ENCODE measurements around the gene BCKDHA. TPM values are rescaled to one million over a fixed set of nuclear protein-coding genes. Genes with fewer than 3 reads are reported as not detected.

BCKDHA gene
- polyA plus RNA-seq, 1 donor (not counting 4 experiments of a cell fraction or from before 2014, with no cell fraction given): 7.5 TPM

- Histone ChIP-seq H3K9me1 (ENCODE audit: control insufficient read depth, extremely low read depth, insufficient read depth, low read length) (no peaks in the 10 kb centered on the region), H3K79me2 (ENCODE audit: control insufficient read depth, insufficient read depth, low read length) (peaks cover 1% of the 10 kb centered on the region), H3K4me1 (ENCODE audit: control insufficient read depth, extremely low read depth, insufficient read depth, low read length) (peaks cover 17% of the 10 kb centered on the region), H3K4me3 (ENCODE audit: control insufficient read depth in 2 of 3, extremely low read depth in 1 of 3, insufficient read depth in 2 of 3, low read depth in 1 of 3, low read length in 3 of 3) (no peak overlapping the region), H3K36me3 (ENCODE audit: control insufficient read depth in 2 of 2, extremely low read depth in 1 of 2, insufficient read depth in 2 of 2, low read length in 2 of 2) (peaks cover 13 to 14% of the 10 kb centered on the region in 2 experiments), H4K20me1 (ENCODE audit: control insufficient read depth, extremely low read depth, insufficient read depth, low read length) (no peaks in the 10 kb centered on the region), H3K9ac (ENCODE audit: control insufficient read depth, extremely low read depth, insufficient read depth, low read length) (no peak overlapping the region), H3K27me3 (ENCODE audit: control insufficient read depth, extremely low read depth, insufficient read depth, low read length) (no peaks in the 10 kb centered on the region), H3K9me3 (ENCODE audit: control insufficient read depth, low read depth, low read length) (no peaks in the 10 kb centered on the region), H2AFZ (ENCODE audit: control insufficient read depth, low read length) (no peak overlapping the region), H3K4me2 (ENCODE audit: control insufficient read depth, extremely low read depth, insufficient read depth, low read depth, low read length) (no peak overlapping the region), H3K27ac (ENCODE audit: control insufficient read depth, insufficient read depth, low read length) (no peak overlapping the region)
- DNase-seq (ENCODE audit: low read depth, low spot score): no peak
- dilution Hi-C loops (cut with MboI; ENCODE audit: extremely low pct_ligation_motif_present, low sequenced_read_pairs): no loop called here
- FAIRE-seq: no peak
- TF ChIP-seq EZH2 (IDR thresholded peaks at IDR 0.05; ENCODE audit: low read length): no peak
- TF ChIP-seq CTCF (optimal IDR thresholded peaks at IDR 0.05 in 1 of 3, IDR thresholded peaks at IDR 0.05 in 1 of 3, conservative IDR thresholded peaks at IDR 0.05 in 1 of 3; ENCODE audit: extremely low read depth in 1 of 3, insufficient read depth in 2 of 3, low read length in 3 of 3): no peak
These were observed 26.9 kb downstream of the BCKDHA start for GRCh38 chr19:41424335-41425173.

- no peaks in the 10 kb centered on the region for H3K9me1 ChIP-seq (ENCODE audit: control insufficient read depth, extremely low read depth, insufficient read depth, low read length)
- H3K4me1 ChIP-seq (ENCODE audit: control insufficient read depth, extremely low read depth, insufficient read depth, low read length): peaks cover 17% of the 10 kb centered on the region
- H4K20me1 ChIP-seq (ENCODE audit: control insufficient read depth, extremely low read depth, insufficient read depth, low read length): no peaks in the 10 kb centered on the region
- H2AFZ ChIP-seq (ENCODE audit: control insufficient read depth, low read length): no peak overlapping the region
- DNase-seq (ENCODE audit: low read depth, low spot score): no peak
- peaks cover 1% of the 10 kb centered on the region for H3K79me2 ChIP-seq (ENCODE audit: control insufficient read depth, insufficient read depth, low read length)
- H3K27ac ChIP-seq (ENCODE audit: control insufficient read depth, insufficient read depth, low read length): no peak overlapping the region
- H3K9ac ChIP-seq (ENCODE audit: control insufficient read depth, extremely low read depth, insufficient read depth, low read length): no peak overlapping the region
- H3K9me3 ChIP-seq (ENCODE audit: control insufficient read depth, low read depth, low read length): no peaks in the 10 kb centered on the region
- dilution Hi-C loops (cut with MboI; ENCODE audit: extremely low pct_ligation_motif_present, low sequenced_read_pairs): no loop called here
- TF ChIP-seq CTCF (optimal IDR thresholded peaks at IDR 0.05 in 1 of 3, IDR thresholded peaks at IDR 0.05 in 1 of 3, conservative IDR thresholded peaks at IDR 0.05 in 1 of 3; ENCODE audit: extremely low read depth in 1 of 3, insufficient read depth in 2 of 3, low read length in 3 of 3) (no peak), EZH2 (IDR thresholded peaks at IDR 0.05; ENCODE audit: low read length) (no peak)
- no peaks in the 10 kb centered on the region for H3K27me3 ChIP-seq (ENCODE audit: control insufficient read depth, extremely low read depth, insufficient read depth, low read length)
- H3K36me3 ChIP-seq (ENCODE audit: control insufficient read depth in 2 of 2, extremely low read depth in 1 of 2, insufficient read depth in 2 of 2, low read length in 2 of 2): peaks cover 11 to 13% of the 10 kb centered on the region in 2 experiments
- no peak overlapping the region for H3K4me2 ChIP-seq (ENCODE audit: control insufficient read depth, extremely low read depth, insufficient read depth, low read depth, low read length)
- FAIRE-seq: no peak
- H3K4me3 ChIP-seq (ENCODE audit: control insufficient read depth in 2 of 3, extremely low read depth in 1 of 3, insufficient read depth in 2 of 3, low read depth in 1 of 3, low read length in 3 of 3): no peak overlapping the region
These were observed 27.8 kb downstream of the BCKDHA start for GRCh38 chr19:41425174-41426115.

All from keratinocyte (primary cell).